ENCODE data around the gene CCNA1. TPM values are rescaled to one million over a fixed set of nuclear protein-coding genes. Genes with fewer than 3 reads are reported as not detected.
A peak's percentile ranks its signal among the peaks of the same experiment; 100 is the strongest.

CCNA1 gene
- 1 to 10 TPM in 1 of 2 donors, not detected in 1; 9.2 TPM for total RNA-seq

DNA sequence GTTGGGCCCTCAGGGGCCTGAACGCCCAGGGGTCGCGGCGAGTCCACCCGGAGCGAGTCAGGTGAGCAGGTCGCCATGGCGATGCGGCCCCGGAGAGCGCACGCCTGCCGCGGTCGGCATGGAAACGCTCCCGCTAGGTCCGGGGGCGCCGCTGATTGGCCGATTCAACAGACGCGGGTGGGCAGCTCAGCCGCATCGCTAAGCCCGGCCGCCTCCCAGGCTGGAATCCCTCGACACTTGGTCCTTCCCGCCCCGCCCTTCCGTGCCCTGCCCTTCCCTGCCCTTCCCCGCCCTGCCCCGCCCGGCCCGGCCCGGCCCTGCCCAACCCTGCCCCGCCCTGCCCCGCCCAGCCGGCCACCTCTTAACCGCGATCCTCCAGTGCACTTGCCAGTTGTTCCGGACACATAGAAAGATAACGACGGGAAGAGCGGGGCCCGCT, at the start of gene CCNA1:
Gene CCNA1 (plus strand): TSS at position 390 of the 439 bp plus-strand sequence. CDS start 562 bp downstream, outside the sequence.
- WGBS, result 1% methylated on average over 29 of the region's 46 CpGs
- no peak for DNase-seq (ENCODE audit: low spot score)
- Histone ChIP-seq H3K4me3 (peak within 1 kb of the TSS; percentile 27 to 36), H3K27me3 (replicated peaks; ENCODE audit: insufficient read depth) (no peaks in the 10 kb centered on the region), H3K27ac (no peak within 1 kb of the TSS), H3K4me1 (replicated peaks) (peaks cover 2% of the 10 kb centered on the region), H3K9me3 (no peaks in the 10 kb centered on the region), H3K36me3 (no peaks in the 10 kb centered on the region)
- intact Hi-C loops (cut with DNase I), result no loop called here
- TF ChIP-seq, protein P1, sequence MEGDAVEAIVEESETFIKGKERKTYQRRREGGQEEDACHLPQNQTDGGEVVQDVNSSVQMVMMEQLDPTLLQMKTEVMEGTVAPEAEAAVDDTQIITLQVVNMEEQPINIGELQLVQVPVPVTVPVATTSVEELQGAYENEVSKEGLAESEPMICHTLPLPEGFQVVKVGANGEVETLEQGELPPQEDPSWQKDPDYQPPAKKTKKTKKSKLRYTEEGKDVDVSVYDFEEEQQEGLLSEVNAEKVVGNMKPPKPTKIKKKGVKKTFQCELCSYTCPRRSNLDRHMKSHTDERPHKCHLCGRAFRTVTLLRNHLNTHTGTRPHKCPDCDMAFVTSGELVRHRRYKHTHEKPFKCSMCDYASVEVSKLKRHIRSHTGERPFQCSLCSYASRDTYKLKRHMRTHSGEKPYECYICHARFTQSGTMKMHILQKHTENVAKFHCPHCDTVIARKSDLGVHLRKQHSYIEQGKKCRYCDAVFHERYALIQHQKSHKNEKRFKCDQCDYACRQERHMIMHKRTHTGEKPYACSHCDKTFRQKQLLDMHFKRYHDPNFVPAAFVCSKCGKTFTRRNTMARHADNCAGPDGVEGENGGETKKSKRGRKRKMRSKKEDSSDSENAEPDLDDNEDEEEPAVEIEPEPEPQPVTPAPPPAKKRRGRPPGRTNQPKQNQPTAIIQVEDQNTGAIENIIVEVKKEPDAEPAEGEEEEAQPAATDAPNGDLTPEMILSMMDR (IDR thresholded peaks at IDR 0.05), result no peak
- no peak for TF ChIP-seq POLR2AphosphoS5 (IDR thresholded peaks at IDR 0.05)
- TF ChIP-seq POLR2A (IDR thresholded peaks at IDR 0.05), result no peak

DNA sequence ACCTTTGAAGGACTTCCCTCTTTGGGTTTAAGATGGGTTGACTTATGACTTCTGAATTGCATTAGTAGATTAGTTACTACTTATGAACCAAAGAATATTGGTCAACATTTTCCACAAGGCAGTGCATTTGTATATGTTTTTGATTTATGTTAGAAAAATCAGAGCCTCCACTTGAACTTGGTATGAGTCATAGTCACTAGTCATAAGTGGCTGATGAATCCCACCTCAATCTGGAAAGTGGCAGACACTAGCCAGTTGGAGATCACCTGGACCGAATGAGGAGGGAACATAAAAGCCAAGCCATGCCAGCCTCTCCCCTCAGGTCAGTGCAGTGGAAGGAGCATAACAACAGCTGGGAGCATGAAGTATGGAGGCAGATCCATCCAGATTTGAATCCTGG, 46.8 kb upstream of the CCNA1 start:
- intact Hi-C loops (cut with DNase I), result no loop called here
- Histone ChIP-seq H3K36me3 (no peaks in the 10 kb centered on the region), H3K27ac (no peak overlapping the region), H3K9me3 (no peaks in the 10 kb centered on the region), H3K27me3 (replicated peaks; ENCODE audit: insufficient read depth) (no peaks in the 10 kb centered on the region), H3K4me3 (no peak overlapping the region), H3K4me1 (replicated peaks) (no peaks in the 10 kb centered on the region)
- WGBS, result 84% methylated on average over 1 of the region's 1 CpG
- DNase-seq (ENCODE audit: low spot score), result no peak
- TF ChIP-seq POLR2AphosphoS5 (IDR thresholded peaks at IDR 0.05) (no peak), POLR2A (IDR thresholded peaks at IDR 0.05) (no peak)
- TF ChIP-seq, protein P1 (IDR thresholded peaks at IDR 0.05), result no peak

DNA sequence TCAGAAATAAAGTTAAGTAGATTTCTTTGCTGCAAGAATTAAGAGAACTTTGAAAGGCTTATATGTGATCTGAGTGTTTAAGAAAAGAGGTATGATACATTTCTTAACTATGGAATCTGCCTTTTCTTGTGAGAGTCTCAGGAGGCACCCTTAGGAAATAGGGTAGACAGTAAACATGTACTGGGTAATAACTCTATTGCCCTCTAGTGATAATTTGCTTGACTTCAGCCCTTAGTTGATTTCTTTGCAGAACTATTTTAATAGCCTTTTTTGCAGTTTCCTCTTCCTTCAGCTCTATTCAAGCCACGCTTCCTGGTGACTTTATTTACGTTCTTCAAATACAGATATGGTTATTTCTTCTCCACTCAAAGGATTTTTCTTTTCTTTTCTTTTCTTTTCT, 37.0 kb upstream of the CCNA1 start:
- no peak overlapping the region for H3K4me3 ChIP-seq
- H3K27me3 ChIP-seq (replicated peaks; ENCODE audit: insufficient read depth), result no peaks in the 10 kb centered on the region
- H3K27ac ChIP-seq, result no peak overlapping the region
- no peaks in the 10 kb centered on the region for H3K9me3 ChIP-seq
- intact Hi-C loops (cut with DNase I), result loop anchor here (1.0 to 10.0 kb wide), 3 partner anchors 49 to 420 kb away; partner anchors contain the start of gene SPART
- 22% methylated on average over 2 of the region's 2 CpGs for WGBS
- no peaks in the 10 kb centered on the region for H3K36me3 ChIP-seq
- no peak for DNase-seq (ENCODE audit: low spot score)
- H3K4me1 ChIP-seq (replicated peaks), result no peaks in the 10 kb centered on the region
- no peak for TF ChIP-seq POLR2A (IDR thresholded peaks at IDR 0.05)
- TF ChIP-seq, protein P1 (IDR thresholded peaks at IDR 0.05), result peak in 3 of 4 experiments; percentile 19 to 48 (median 38)
- no peak for TF ChIP-seq POLR2AphosphoS5 (IDR thresholded peaks at IDR 0.05)

DNA sequence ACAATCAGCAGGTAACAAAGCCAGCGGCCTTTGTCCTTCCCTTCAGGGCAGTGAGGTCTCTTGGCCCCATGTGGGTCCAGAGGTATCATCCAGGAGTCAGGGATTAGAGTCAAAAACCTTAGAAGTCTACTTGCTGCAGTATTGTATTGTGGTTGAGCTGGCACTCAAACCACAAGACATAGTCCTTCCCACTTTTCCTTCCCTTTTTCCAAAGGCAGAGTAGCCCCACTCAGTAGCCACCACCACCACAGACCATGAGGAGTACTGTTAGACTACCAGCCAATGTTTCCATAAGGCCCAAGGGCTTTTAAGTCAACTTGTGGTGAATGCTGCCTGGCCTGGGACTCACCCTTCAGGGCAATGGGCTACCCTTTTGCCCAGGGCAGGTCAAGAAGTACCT, 27.1 kb upstream of the CCNA1 start:
- Histone ChIP-seq H3K27me3 (replicated peaks; ENCODE audit: insufficient read depth) (no peaks in the 10 kb centered on the region), H3K36me3 (no peaks in the 10 kb centered on the region), H3K27ac (no peak overlapping the region), H3K9me3 (no peaks in the 10 kb centered on the region), H3K4me1 (replicated peaks) (no peaks in the 10 kb centered on the region), H3K4me3 (no peak overlapping the region)
- no peak for DNase-seq (ENCODE audit: low spot score)
- TF ChIP-seq POLR2AphosphoS5 (IDR thresholded peaks at IDR 0.05) (no peak), POLR2A (IDR thresholded peaks at IDR 0.05) (no peak)
- TF ChIP-seq, protein P1 (IDR thresholded peaks at IDR 0.05), result no peak
- intact Hi-C loops (cut with DNase I), result no loop called here
- WGBS, result 90% methylated on average over 1 of the region's 1 CpG

- Histone ChIP-seq H3K4me1 (replicated peaks) (no peaks in the 10 kb centered on the region), H3K27ac (no peak overlapping the region), H3K27me3 (replicated peaks; ENCODE audit: insufficient read depth) (no peaks in the 10 kb centered on the region), H3K36me3 (no peaks in the 10 kb centered on the region), H3K9me3 (no peaks in the 10 kb centered on the region), H3K4me3 (no peak overlapping the region)
- no peak for TF ChIP-seq POLR2A (IDR thresholded peaks at IDR 0.05)
- TF ChIP-seq, protein P1 (IDR thresholded peaks at IDR 0.05), result no peak
- TF ChIP-seq POLR2AphosphoS5 (IDR thresholded peaks at IDR 0.05), result no peak
- DNase-seq (ENCODE audit: low spot score), result no peak
- intact Hi-C loops (cut with DNase I), result no loop called here
- WGBS, result 52% methylated on average over 1 of the region's 1 CpG
These were observed 19.6 kb upstream of the CCNA1 start for GRCh38 chr13:36412736-36413135.

Measured in prostate gland (tissue), 2 donors.